Karpas-422 (cell line): ENCODE measurements around the gene PLEKHA5. TPM values are rescaled to one million over a fixed set of nuclear protein-coding genes. Genes with fewer than 3 reads are reported as not detected.

Experiments used
- DNase-seq: peaks from one replicate; pipeline ENCODE4 v3.0.0-alpha.2; 2015
- H2AFZ ChIP-seq: fragments of 200-600 bp; sonication (generic); 2 replicates; pipeline ENCODE4 v1.6.1; 2014; ENCODE audit warnings: antibody characterized with exemption, low read length, mixed read lengths
- H3K27ac ChIP-seq: fragments of 200-600 bp; sonication (generic); 2 replicates; pipeline ENCODE4 v1.5.1; 2014; ENCODE audit warnings: mild to moderate bottlenecking, low read length, moderate library complexity
- H3K27me3 ChIP-seq: fragments of 200-600 bp; sonication (generic); 2 replicates; pipeline ENCODE4 v1.6.1; 2014; ENCODE audit warnings: low read length, mixed read lengths
- H3K36me3 ChIP-seq: fragments of 200-600 bp; sonication (generic); 2 replicates; pipeline ENCODE4 v1.6.1; 2014; ENCODE audit warnings: low read length, mixed read lengths; ENCODE audit not compliant: insufficient read depth
- H3K4me1 ChIP-seq: fragments of 200-600 bp; sonication (generic); 2 replicates; pipeline ENCODE4 v1.6.1; 2014; ENCODE audit warnings: mild to moderate bottlenecking, low read length, mixed read lengths
- H3K4me2 ChIP-seq: fragments of 200-600 bp; sonication (generic); 2 replicates; pipeline ENCODE4 v1.6.1; 2014; ENCODE audit warnings: low read length, low read depth, mild to moderate bottlenecking; ENCODE audit not compliant: poor library complexity, severe bottlenecking
- H3K4me3 ChIP-seq: fragments of 200-600 bp; sonication (generic); 2 replicates; pipeline ENCODE4 v1.5.1; 2014; ENCODE audit warnings: mild to moderate bottlenecking, antibody characterized with exemption, low read length, mixed read lengths
- H3K79me2 ChIP-seq: fragments of 200-600 bp; sonication (generic); 2 replicates; pipeline ENCODE4 v1.6.1; 2014; ENCODE audit warnings: mild to moderate bottlenecking, low read length, mixed read lengths
- H3K9ac ChIP-seq: fragments of 200-600 bp; sonication (generic); 2 replicates; pipeline ENCODE4 v1.6.0; 2014; ENCODE audit warnings: low read length
- H3K9me2 ChIP-seq: fragments of 200-600 bp; sonication (generic), shearing (Covaris generic); replicated peaks from 2 replicates; pipeline ENCODE4 v1.6.0; 2014; ENCODE audit warnings: mild to moderate bottlenecking, low read length, moderate library complexity; ENCODE audit not compliant: insufficient read depth
- H3K9me3 ChIP-seq: fragments of 300-700, 200-600 bp; sonication (generic); 2 replicates; pipeline ENCODE4 v1.6.1; 2014; ENCODE audit warnings: low read length, mixed read lengths
- H4K20me1 ChIP-seq: fragments of 200-600 bp; sonication (generic); 2 replicates; pipeline ENCODE4 v1.6.1; 2014; ENCODE audit warnings: mild to moderate bottlenecking, antibody characterized with exemption, low read length, low read depth; ENCODE audit not compliant: insufficient read depth
- small RNA-seq: library from RNA; depleted of rRNA; stranded (forward); fragments of <200 nt; gene quantifications from one replicate; pipeline ENCODE3, GENCODE V24; 2014
- total RNA-seq: library from RNA; depleted of rRNA; stranded (reverse); fragments of >200 nt; shearing (Covaris generic); gene quantifications from 2 replicates; pipeline ENCODE4 v1.2.3, GENCODE V29; 2014; ENCODE audit warnings: low replicate concordance

The PLEKHA5 gene
- total RNA-seq, 1 experiment from 2014 or later, result 189 TPM

- no peak overlapping the region for H3K4me3 ChIP-seq
- H3K9me2 ChIP-seq, result no peaks in the 10 kb centered on the region
- no peaks in the 10 kb centered on the region for H3K27me3 ChIP-seq
- H3K4me1 ChIP-seq, result no peaks in the 10 kb centered on the region
- H4K20me1 ChIP-seq, result no peaks in the 10 kb centered on the region
- no peak overlapping the region for H2AFZ ChIP-seq
- no peaks in the 10 kb centered on the region for H3K9me3 ChIP-seq
- no peak overlapping the region for H3K27ac ChIP-seq
- DNase-seq, result no peak
- H3K9ac ChIP-seq, result no peak overlapping the region
- H3K79me2 ChIP-seq, result no peaks in the 10 kb centered on the region
- H3K36me3 ChIP-seq, result no peaks in the 10 kb centered on the region
- H3K4me2 ChIP-seq, result no peak overlapping the region
Measured at GRCh38 chr12:19423166-19423930, 293.8 kb downstream of the PLEKHA5 start.

Small RNA genes within 50 kb of the gene (small RNA-seq; reads per million reads assigned to genes)
- gene AC091805.2 (not detected), gene RN7SL67P (not detected)
